Large intestine (tissue), 3 donors: Measurements from ENCODE around the gene KRTDAP. TPM values are rescaled to one million over a fixed set of nuclear protein-coding genes. Genes with fewer than 3 reads are reported as not detected.

Experiments used
- DNase-seq, 2 donors: peaks; one replicate each; pipeline versions ENCODE4 v3.0.0 to v3.0.0-alpha.2; 2013
- H3K27ac ChIP-seq: one replicate; pipeline ENCODE4 v1.5.1; 2013; ENCODE audit warnings: low read length
- H3K27me3 ChIP-seq: 2 replicates; pipeline ENCODE4 v1.6.1; 2013; ENCODE audit warnings: low read length; ENCODE audit not compliant: control insufficient read depth, insufficient read depth
- H3K36me3 ChIP-seq: 2 replicates; pipeline ENCODE4 v1.6.1; 2013; ENCODE audit warnings: low read length; ENCODE audit not compliant: control insufficient read depth, insufficient read depth
- H3K4me1 ChIP-seq: one replicate; pipeline ENCODE4 v1.6.1; 2013; ENCODE audit warnings: low read length; ENCODE audit not compliant: control insufficient read depth, insufficient read depth
- H3K4me3 ChIP-seq: one replicate; pipeline ENCODE4 v1.5.1; 2013; ENCODE audit warnings: low read length
- H3K9me3 ChIP-seq: one replicate; pipeline ENCODE4 v1.6.1; 2013; ENCODE audit warnings: mild to moderate bottlenecking, low read depth, low read length, moderate library complexity; ENCODE audit not compliant: control insufficient read depth
- WGBS: methylation state at CpG from one replicate; pipeline ENCODE4 v1.1.5; 2013; ENCODE audit warnings: low lambda C conversion rate; ENCODE audit not compliant: insufficient coverage; 5-methylcytosine and 5-hydroxymethylcytosine counted together
- polyA plus RNA-seq: library from polyadenylated mRNA; unstranded; fragments of 120-200 nt; gene quantifications from one replicate; pipeline ENCODE4 v1.2.1, GENCODE V29; 2013

The KRTDAP gene
- polyA plus RNA-seq, 1 donor, result 0.40 TPM

DNA sequence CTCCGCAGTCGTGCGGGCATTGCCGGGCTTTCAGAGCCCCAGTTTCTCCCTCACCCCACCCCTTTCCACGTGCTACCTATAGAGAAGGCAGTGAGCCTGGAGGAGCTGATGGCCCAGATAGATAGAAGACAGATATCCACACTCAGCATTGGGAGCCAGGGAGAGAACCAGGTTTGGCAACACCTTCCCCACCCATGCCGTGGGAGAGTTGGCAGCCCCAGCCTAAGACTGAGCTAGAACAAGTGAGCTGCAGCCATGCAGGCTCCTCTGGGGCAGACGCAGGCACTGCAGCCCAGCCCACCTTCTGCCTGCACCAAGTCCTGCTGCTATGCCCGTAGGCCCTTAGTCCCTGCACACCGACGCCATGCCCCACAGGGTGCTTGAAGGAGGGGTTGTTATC, 10.3 kb upstream of the KRTDAP start:
- Histone ChIP-seq H3K4me1 (no peaks in the 10 kb centered on the region), H3K9me3 (no peaks in the 10 kb centered on the region), H3K27ac (no peak overlapping the region), H3K4me3 (no peak overlapping the region), H3K27me3 (no peaks in the 10 kb centered on the region), H3K36me3 (peaks cover 4% of the 10 kb centered on the region)
- no CpG with 5 or more reads among the region's 10 CpGs for WGBS
- no peak for DNase-seq

DNA sequence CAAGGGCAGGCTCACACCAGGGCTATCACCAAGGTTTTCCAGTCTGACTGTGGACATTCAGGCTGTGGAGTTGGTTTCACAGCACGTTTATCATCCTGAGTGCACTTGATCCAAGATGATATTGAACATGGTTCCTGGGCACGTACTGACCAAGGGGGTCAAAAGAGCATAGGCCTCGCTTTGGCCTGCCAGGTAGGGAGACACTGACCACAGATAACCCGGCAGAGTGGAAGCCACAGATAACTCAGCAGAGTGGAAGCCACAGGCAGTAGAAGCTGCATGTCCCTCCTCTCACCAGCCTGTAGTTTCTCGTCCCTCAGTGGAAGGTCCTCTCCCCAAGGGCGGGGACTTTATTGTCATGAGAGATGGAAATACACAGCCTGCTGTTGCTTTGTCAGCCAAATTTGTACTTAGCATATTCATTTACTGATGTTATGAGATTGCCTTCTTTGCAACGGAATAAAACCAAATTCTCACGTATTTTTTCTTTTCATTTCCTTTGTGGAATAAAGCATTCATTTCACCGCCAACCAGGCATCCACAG, 8.8 kb upstream of the KRTDAP start:
- 80% methylated on average over 1 of the region's 9 CpGs for WGBS

DNA sequence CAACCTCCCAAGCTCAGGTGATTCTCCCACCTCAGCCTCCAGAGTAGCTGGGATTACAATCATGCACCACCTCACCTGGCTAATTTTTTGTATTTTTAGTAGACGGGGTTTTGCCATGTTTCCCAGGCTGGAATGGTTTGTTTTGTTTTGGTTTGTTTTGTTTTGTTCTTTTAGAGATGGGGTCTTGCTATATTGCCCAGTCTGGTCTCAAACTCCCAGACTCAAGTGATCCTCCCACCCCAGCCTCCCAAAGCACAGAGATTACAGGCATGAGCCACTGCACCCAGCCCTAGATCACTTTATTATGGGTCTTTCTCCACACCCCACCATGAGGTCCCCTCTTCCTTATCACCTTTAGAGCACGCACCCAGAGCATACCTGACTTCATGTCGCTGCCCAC, 8.0 kb upstream of the KRTDAP start:
- H3K9me3 ChIP-seq, result no peaks in the 10 kb centered on the region
- H3K4me1 ChIP-seq, result peaks cover 4% of the 10 kb centered on the region
- H3K36me3 ChIP-seq, result peaks cover 4% of the 10 kb centered on the region
- no CpG with 5 or more reads among the region's 3 CpGs for WGBS
- no peak for DNase-seq
- no peak overlapping the region for H3K27ac ChIP-seq
- no peak overlapping the region for H3K4me3 ChIP-seq
- no peaks in the 10 kb centered on the region for H3K27me3 ChIP-seq

More for the DNA sequence above, 8.8 kb upstream of the KRTDAP start:
- no peak overlapping the region for H3K27ac ChIP-seq
- H3K4me1 ChIP-seq, result peaks cover 4% of the 10 kb centered on the region
- no peaks in the 10 kb centered on the region for H3K9me3 ChIP-seq
- H3K36me3 ChIP-seq, result peaks cover 4% of the 10 kb centered on the region
- no peak for DNase-seq
- no peaks in the 10 kb centered on the region for H3K27me3 ChIP-seq
- no peak overlapping the region for H3K4me3 ChIP-seq

DNA sequence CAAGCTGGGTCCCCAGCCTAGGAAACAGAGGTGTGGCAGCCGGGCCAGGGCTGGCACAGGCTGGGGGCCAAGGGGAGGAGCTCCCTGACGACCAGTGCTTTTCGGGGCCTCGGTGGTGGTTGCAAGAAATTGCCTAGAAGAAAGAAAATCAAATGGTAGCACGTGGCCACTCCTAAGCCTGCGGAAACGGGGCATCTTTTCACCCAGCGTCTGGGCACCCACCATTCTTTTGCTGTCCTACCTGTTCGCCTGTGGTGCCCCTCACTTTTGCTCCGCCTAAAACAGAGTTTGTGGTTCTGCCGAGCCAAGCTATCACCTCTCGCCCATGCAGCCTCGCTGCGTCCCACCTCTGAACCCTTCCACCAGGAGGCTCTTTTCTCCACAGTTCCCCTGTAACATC, 7.1 kb upstream of the KRTDAP start:
- Histone ChIP-seq H3K4me1 (peaks cover 4% of the 10 kb centered on the region), H3K4me3 (no peak overlapping the region), H3K27ac (no peak overlapping the region), H3K27me3 (no peaks in the 10 kb centered on the region), H3K36me3 (peaks cover 4% of the 10 kb centered on the region), H3K9me3 (no peaks in the 10 kb centered on the region)
- DNase-seq, result no peak
- WGBS, result no CpG with 5 or more reads among the region's 14 CpGs

DNA sequence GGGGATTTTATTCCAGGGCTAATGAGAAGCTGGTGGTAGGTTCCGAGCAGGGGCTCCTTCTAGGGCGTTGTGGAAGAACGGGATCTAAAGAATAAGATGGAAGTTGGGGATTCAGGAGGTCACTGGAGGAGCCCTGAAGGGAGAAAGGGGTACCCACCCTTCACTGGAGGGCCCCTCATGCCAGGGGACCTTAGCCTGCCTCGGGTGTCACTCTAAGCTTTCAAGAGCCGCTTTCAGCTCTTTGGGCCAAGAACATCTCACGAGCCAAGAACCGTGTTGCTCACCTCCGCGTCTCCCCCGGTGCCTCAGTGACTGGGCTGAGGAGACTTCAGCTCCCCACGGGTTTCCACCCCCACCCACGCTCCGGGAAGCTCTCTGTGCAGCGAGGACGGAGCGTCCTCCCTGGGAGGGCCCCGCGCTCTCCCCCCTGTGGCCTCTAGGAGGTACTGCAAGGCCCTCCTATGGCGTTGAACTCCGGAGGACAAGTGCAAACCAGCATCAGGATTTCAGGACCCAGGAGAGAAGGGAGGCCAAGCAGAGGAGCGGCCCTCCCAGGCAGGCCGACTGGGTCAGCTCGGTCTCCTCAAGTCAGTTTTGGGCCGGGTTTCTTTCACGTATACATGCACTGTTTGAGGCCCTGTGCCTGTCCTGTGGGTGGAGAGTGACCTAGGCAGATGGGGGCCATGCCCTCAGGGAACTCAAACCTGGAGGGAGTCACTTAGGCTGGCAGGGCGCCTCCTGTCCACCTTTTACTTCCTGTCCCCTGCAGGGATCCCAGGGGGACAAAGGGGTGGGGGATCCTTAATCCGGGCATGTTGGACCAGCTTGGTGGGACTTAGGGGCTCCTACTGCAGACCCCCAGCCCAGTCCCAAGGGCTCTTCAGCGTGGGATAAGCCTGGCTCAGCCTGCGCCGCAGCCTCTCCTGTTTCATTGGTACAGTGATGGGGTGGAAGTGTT, 5.1 kb upstream of the KRTDAP start:
- DNase-seq, result peak; percentile 45 to 54
- no peak overlapping the region for H3K27ac ChIP-seq
- H3K4me3 ChIP-seq, result no peak overlapping the region
- H3K27me3 ChIP-seq, result no peaks in the 10 kb centered on the region
- no peaks in the 10 kb centered on the region for H3K9me3 ChIP-seq
- peaks cover 4% of the 10 kb centered on the region for H3K4me1 ChIP-seq
- 87% methylated on average over 3 of the region's 30 CpGs for WGBS
- H3K36me3 ChIP-seq, result peaks cover 4% of the 10 kb centered on the region

DNA sequence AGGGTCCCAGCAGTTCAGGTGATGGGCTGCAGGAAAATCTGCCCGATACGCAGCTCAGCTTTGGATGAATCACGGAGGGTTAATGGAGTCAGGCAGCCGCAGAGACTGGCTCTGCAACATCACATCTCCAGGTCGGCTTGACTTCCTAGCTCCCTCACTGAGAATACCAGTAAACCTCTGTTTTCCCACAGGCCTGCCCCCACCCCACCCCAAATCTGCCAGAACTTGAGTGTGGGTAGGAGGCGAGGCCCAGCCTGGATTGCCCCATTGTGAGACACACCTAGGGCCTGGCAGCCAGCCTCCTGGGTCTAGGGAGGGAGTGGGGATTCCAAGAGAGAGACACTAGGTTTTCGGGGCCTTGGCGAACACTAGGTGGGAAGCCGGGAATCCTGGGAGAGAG, 3.7 kb upstream of the KRTDAP start:
- H3K9me3 ChIP-seq, result no peaks in the 10 kb centered on the region
- DNase-seq, result no peak
- no peaks in the 10 kb centered on the region for H3K27me3 ChIP-seq
- peaks cover 4% of the 10 kb centered on the region for H3K4me1 ChIP-seq
- H3K4me3 ChIP-seq, result no peak overlapping the region
- no CpG with 5 or more reads among the region's 9 CpGs for WGBS
- no peak overlapping the region for H3K27ac ChIP-seq
- peaks cover 3% of the 10 kb centered on the region for H3K36me3 ChIP-seq

DNA sequence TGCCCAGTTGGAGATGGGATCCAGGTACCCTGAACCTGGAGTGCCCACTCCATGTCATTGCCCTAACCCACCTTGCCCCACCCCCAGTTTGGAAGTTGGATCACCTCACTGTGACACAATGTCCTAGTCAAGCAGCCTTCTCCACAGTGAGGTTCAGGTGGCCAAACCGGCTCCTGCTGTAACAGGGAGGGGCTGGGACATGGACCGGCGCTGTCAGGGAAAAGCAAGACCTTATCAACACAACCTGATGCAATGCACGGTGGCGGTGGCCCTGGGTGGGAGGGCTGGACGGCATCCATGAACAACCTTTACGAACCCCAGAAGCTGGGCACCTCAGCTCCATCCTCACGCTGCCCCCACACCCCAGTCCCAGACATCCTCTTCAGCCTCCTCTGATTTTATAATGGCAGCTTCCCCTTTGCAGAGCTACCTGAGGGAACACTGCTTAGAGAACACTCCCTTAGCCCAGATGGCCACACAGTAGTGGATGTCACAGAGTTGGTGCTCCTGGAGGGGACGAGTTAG, 1.6 kb upstream of the KRTDAP start:
- no peak overlapping the region for H3K4me3 ChIP-seq
- H3K36me3 ChIP-seq, result no peaks in the 10 kb centered on the region
- H3K4me1 ChIP-seq, result peaks cover 8% of the 10 kb centered on the region
- no peak overlapping the region for H3K27ac ChIP-seq
- no peaks in the 10 kb centered on the region for H3K9me3 ChIP-seq
- WGBS, result no CpG with 5 or more reads among the region's 9 CpGs
- DNase-seq, result peak in 1 of 2 donors; percentile 18
- no peaks in the 10 kb centered on the region for H3K27me3 ChIP-seq

DNA sequence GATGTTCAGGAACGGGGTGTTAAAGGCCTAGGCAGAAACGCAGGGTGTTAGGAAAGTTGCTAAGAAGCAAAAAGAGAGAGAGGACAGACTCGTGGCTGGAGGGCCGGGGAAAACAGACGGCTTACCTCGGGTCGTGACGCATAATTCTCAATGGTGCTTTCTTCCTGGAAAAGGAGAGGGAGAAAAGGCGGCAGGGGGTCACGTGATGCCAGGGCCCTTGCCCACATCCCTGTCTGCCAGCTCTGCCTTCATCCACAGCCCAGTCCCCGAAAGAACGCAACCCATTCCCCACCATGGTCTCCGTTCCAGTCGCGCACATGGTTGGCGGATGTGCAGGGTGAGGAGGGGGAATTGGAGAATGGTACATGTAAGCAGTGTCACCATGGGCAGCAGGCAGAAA, 1.6 kb downstream of the KRTDAP start:
- no peak overlapping the region for H3K27ac ChIP-seq
- H3K9me3 ChIP-seq, result no peaks in the 10 kb centered on the region
- no peaks in the 10 kb centered on the region for H3K27me3 ChIP-seq
- no peak overlapping the region for H3K4me3 ChIP-seq
- WGBS, result 100% methylated on average over 8 of the region's 16 CpGs
- H3K36me3 ChIP-seq, result no peaks in the 10 kb centered on the region
- no peak for DNase-seq
- peaks cover 14% of the 10 kb centered on the region for H3K4me1 ChIP-seq

DNA sequence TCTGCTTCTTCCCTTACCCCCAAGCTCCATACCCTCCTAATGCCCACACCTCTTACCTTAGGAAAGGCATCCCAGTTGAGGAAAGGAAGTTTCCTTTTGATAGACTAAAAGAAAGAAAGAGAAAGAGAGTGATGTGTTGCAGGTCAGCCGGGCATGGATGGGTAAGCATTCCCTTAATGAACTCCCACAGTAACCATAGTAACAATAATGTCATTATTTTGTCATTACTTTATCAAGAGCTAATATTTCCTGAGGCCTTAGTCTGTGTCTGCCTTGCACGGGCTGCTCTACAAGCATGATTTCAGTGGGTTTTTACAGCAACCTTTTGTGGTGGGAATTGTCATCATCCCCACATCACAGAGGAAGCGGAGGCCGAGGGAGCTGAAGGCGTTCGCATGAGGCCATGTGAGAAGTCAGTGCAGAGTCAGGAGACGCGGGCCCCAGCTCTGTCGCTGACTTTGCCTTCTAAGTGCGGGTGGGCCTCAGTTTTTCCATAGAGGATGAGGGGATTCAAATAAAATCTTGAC, 2.5 kb downstream of the KRTDAP start:
- no peak overlapping the region for H3K4me3 ChIP-seq
- DNase-seq, result no peak
- no peaks in the 10 kb centered on the region for H3K27me3 ChIP-seq
- H3K27ac ChIP-seq, result no peak overlapping the region
- H3K9me3 ChIP-seq, result no peaks in the 10 kb centered on the region
- WGBS, result no CpG with 5 or more reads among the region's 10 CpGs
- H3K36me3 ChIP-seq, result no peaks in the 10 kb centered on the region
- H3K4me1 ChIP-seq, result peaks cover 14% of the 10 kb centered on the region

DNA sequence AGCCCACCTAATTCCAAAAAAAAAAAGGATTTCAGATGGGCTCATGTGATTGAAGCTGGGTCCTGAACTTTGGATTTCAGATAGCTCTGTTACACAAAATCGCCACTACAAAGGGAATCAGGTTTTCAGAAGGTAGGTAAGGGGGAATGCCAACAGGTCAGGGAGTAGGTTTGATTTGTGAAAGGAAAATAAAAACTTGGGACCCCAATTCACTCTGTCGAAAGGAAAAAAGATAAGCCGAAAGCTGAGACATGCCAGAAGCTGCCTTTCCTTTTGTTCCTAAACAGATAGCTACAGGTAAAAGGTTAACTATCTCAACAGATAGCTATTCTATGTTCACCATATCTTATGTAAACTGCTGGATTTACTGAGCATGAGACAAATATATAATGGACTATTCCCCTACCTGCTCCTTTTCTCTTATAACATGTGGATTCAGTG, 4.0 kb downstream of the KRTDAP start:
- Histone ChIP-seq H3K36me3 (no peaks in the 10 kb centered on the region), H3K4me1 (peaks cover 14% of the 10 kb centered on the region), H3K4me3 (no peak overlapping the region), H3K27ac (peak overlapping the region; percentile 1), H3K27me3 (no peaks in the 10 kb centered on the region), H3K9me3 (no peaks in the 10 kb centered on the region)
- peak in 1 of 2 donors; percentile 35 for DNase-seq
- WGBS, result 17% methylated on average over 1 of the region's 3 CpGs
